ENCODE data around the gene LPIN1.
A peak's percentile ranks its signal among the peaks of the same experiment; 100 is the strongest.

The LPIN1 gene

DNA sequence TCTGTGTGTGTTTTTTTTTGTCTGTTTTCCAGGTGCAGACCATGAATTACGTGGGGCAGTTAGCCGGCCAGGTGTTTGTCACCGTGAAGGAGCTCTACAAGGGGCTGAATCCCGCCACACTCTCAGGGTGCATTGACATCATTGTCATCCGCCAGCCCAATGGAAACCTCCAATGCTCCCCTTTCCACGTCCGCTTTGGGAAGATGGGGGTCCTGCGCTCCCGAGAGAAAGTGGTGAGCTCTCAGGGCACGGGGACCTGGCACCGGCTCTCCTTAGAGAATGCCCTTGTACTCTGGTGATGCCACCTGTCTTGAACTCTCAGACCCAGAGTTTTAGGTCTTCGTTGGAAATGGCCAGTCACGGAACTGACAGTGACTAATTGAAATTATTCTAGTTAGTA lies 19.1 kb downstream of the LPIN1 start:
- no peak for DNase-seq

GRCh38 chr2:11766016-11766415 lies 19.6 kb downstream of the LPIN1 start:
- DNase-seq, result no peak

- DNase-seq, result no peak
Measured at GRCh38 chr2:11767779-11768178, 21.3 kb downstream of the LPIN1 start.

GRCh38 chr2:11768946-11769345 lies 22.5 kb downstream of the LPIN1 start:
- DNase-seq, result no peak

DNA sequence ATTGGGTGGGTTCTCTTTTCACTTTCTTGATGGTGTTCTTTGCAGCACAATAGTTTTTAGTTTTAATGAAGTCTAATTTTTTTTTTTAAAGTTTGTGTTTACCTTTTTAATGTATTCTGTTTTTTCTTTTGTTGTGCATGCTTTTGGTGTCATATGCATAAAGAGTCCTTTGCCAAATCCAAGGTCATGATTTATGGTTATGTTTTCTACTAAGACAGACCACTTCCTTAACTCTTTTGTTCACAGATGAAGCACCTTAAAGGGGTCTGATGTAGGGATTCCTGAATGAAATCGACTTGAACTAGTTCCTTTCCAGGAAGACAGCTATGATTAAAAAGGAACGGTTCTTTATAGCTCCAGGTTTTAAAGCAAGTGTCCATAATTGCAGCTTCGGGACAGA lies 23.1 kb downstream of the LPIN1 start:
- no peak for DNase-seq

GRCh38 chr2:11770531-11771188 lies 24.2 kb downstream of the LPIN1 start:
- no peak for DNase-seq

DNA sequence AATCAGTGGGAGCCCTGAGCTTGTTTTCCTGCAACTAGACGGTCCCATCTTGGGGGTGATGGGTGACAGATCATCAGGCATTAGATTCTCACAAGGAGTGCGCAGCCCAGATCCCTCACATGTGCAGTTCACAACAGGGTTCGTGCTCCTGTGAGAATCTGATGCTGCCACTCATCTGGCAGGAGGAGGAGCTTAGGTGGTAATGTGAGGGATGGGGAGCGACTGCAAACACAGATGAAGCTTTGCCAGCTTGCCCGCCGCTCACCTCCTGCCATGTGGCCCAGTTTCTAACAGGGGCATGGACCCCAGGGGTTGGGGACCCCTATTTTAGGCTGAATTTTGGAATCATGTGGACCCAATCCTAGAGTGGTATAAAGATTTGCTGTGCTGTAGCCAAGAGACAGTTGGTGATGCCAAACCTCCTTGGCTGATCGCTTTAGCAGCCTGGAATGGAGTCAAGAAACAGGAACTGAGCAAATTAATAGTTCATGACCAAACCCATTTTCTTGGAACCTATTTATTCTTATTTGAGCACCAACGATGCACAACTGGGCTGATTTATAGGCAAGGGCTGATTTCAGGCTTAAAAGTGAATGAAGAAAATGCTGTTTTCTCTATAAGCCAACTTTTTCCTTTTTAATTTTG lies 25.7 kb downstream of the LPIN1 start:
- no peak for DNase-seq

GRCh38 chr2:11773111-11773510 lies 26.7 kb downstream of the LPIN1 start:
- no peak for DNase-seq

DNA sequence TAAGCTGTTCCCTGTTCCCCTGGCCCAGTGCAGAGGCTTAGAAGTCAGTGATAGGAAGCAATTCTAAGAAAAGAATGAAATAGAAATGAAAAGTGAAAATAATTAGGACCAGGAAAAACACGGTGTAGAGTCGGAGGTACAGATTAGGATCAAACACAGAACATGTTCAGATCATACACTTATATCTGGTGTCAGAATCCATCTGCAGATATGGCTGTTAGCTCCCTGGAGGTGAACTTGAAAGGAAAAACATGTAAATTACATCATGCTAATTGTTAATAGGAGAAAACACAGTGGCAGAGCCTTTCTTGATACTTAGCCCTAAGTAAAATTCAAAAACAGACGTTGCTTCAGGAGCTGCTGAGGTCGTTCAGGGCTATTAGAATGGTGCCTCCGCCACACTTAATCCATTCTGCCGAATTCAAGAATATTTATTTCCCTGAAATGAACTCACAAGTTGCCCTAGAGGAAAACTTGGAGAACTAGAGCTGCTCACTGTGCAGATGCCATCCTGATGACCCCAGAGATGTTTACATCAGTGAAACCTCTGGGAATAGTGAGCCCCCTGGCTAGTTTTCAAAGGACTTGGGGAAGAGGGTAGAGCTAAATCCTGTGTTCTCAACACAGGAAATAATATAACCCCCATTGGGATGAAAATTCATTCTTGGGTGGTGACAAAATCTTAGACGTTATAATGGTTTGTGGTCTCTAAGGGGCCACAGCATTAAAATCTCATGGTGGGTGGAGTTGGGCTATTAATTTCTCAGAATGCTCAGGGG lies 27.5 kb downstream of the LPIN1 start:
- no peak for DNase-seq

DNA sequence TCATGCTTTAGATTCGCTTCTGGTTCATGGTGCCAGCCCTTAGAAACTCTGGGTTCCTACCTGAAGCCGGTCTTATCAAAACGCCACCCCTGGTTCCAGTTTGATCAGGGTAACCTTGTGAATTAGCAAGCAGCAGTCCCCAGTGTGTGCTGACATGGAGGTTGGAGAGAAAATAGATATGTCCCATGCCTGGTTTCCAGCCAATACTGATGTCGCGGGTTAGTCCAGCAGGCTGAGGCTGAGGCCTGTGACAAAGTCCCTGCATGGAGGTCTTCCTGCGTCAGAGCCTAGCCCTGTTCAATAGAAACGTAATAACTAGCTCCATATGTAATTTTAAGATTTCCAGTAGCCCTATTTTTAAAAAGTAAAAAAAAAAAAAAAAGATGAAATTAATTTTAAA lies 28.2 kb downstream of the LPIN1 start:
- no peak for DNase-seq

DNA sequence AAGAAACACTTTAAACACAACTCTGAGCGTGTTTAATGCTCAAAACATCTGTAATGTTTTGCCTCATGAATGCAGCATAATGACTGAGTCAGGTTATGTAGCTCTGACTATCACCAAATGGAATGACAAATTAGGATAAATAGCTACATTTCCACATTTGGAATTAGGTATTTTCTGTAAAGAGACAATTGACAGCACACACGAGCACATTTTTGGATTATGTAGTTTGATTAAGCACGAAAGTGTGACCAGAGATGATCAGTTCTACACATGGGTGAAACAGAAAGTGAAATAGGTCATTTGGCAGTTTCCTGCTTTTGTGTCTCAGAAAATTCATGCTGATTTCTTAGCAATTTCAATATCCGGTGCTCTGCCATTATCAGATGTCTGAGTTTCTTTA lies 29.0 kb downstream of the LPIN1 start:
- no peak for DNase-seq

- DNase-seq, result no peak
Measured at GRCh38 chr2:11777066-11777782, 30.8 kb downstream of the LPIN1 start.

GRCh38 chr2:11777886-11778415 lies 31.5 kb downstream of the LPIN1 start:
- DNase-seq, result no peak

DNA sequence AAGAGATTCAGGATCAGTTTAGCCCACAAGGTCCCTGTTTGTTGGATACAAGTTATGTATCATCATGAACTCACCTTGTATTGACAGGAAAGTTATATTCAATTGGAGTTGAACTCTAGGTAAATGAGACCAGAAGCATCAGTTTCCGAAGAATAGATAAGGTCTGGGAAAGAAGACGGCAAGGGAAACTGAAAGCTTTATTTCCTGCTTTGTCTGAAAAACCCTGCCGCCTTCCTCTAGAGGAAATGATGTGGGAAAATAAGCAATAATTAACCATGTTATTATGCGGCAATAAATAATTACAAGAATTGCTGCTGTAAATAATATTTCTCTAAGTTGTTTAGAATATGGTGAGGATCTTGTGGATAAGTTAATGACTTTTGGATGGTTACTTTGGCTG lies 32.0 kb downstream of the LPIN1 start:
- no peak for DNase-seq

- DNase-seq, result peak; percentile 22
Measured at GRCh38 chr2:11778923-11779757, 32.7 kb downstream of the LPIN1 start.

DNA sequence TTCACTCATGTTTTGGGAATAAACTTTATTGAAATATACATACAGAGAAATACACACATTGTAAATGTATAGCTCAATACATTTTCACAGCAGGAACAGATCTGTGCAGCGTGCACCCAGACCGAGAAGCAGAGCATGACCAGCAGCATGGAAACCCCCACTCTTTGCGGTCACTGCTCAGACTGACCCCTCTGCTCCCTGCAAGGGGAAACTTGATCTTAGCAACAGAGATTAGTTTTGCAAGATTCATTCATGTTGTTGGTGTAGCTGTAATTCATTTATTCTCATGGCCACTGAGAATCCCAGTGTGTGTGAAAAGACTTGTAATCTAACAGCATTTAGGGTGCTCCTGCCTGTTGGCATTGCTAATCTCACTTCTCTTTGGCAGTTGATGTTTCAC lies 35.2 kb downstream of the LPIN1 start:
- DNase-seq, result no peak

- no peak for DNase-seq
Measured at GRCh38 chr2:11784280-11784679, 37.8 kb downstream of the LPIN1 start.

DNA sequence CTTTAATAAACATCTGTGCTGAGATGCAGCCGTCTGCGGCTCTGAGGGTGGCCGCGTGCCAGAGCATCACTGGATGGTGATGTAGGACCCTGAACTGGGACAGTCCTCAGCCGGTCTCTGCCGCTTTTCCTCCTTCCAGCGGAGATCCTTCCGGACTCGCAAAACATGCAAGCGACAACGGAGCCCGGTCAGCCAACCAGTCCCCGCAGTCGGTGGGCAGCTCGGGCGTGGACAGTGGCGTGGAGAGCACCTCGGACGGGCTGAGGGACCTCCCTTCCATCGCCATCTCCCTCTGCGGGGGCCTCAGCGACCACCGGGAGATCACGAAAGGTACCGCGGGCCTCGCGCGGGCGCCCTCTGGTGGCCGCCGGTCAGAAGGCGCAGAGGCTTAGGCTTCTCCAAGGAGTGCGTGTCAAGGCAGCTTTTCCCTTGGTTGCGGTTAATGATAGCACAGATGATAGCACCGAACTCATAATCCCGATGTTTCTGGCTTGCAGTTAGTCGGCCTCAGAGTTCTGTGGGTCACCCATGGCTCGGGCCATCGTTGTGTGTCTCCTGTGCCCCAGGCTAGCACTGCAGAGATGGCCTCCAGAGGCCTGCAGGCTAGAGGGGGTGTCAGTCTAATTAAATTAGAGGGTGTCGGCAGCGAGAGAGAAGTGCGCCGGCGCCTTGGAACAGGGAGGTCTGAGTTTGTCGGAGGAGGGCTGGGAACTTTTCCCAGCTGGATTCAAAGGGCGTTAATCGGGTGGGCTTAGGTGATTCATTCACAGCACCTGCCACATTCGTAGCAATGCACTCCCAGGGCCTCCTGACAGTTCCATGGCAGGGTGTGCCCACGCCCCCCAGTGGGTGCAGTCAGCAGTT lies 38.5 kb downstream of the LPIN1 start:
- DNase-seq, result peak; percentile 9

GRCh38 chr2:11785611-11785940 lies 39.1 kb downstream of the LPIN1 start:
- no peak for DNase-seq

DNA sequence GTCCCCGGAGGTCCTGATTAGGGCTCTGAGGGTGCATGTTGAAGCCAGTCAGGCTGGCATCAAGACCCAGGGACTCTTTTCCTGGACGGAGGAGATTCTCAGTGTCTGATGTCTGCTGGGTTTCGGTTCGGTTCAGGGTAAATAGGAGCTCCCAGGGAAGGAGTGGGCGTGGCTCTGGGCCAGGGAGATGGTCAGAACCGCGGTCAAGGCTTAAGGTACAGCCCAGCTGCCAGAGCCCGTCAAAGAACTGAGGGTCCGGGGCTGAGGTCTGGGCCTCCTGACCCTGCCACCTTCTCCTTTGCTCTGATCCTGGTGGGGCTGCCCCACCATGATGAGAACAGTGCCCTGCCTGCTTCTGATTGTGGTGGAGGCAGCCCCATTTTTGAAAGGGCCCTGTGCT lies 39.8 kb downstream of the LPIN1 start:
- DNase-seq, result no peak

DNA sequence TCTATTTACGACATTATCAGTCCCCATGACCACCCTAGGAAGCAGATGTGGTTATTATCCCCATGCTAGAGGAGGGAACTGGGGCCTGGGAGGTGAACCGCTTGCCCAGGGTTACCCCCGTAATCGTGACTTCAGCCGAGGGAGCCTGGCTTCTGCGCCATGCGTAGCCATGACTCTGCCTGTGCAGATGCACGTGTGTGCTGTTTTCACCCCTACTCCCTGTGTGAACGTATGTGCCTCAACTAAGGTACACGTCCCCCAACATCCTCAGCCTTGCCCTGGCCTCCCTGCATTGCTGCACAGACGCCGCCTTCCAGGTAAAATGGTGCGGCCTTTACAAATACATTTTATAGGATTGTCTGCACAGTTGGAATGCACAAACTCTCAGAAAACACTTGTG lies 40.2 kb downstream of the LPIN1 start:
- DNase-seq, result no peak

DNA sequence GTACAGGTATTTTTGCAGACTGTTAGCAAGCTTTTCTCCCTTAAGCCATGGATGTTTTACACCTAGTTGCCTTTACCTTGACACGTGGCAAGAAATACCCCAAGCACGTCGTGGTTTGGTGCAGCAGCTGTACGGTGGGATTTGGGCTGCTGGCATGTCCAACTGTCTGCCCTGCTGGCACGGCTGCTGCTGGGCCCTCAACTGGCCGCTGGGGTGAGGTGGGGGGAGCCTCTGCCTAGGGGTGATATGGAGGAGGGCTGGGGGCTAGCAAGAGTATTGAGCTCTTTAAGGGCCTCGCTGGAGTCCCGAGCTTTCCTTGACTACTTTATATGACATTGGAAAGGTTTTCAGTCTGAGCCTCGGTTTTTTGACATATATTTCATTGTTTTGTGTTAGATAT lies 41.6 kb downstream of the LPIN1 start:
- DNase-seq, result no peak

All from NCI-H1092 treated with DMSO at 0.1 percent for 48 hours (cell line).